SK-N-SH (cell line): Measurements from ENCODE around the gene BTRC.

ENCODE experiments used
- CTCF ChIP-seq: fragments of 200-600 bp; sonication (generic); IDR thresholded peaks from 2 replicates; pipeline ENCODE4 v1.6.1; 2017; ENCODE audit warnings: antibody characterized with exemption, mild to moderate bottlenecking, moderate library complexity
- GABPA ChIP-seq: IDR thresholded peaks from 2 replicates; pipeline ENCODE4 v1.4.0; 2012; ENCODE audit warnings: low read depth, mild to moderate bottlenecking
- REST ChIP-seq: IDR thresholded peaks from 2 replicates; pipeline ENCODE4 v1.6.1; 2012; ENCODE audit warnings: mild to moderate bottlenecking, low read depth, low read length, moderate library complexity

- TF ChIP-seq CTCF (no peak), GABPA (no peak), REST (no peak)
Measured at GRCh38 chr10:101493782-101494281, 139.9 kb downstream of the BTRC start.
